HG02885 (cell line): ENCODE data around the gene ARL3.

Experiments
- ATAC-seq: cut with Tn5 transposase; IDR thresholded peaks from one replicate; pipeline ENCODE4 v1.9.1; 2021; ENCODE audit warnings: mild to moderate bottlenecking; ENCODE audit not compliant: unreplicated experiment, poor library complexity

The ARL3 gene

DNA sequence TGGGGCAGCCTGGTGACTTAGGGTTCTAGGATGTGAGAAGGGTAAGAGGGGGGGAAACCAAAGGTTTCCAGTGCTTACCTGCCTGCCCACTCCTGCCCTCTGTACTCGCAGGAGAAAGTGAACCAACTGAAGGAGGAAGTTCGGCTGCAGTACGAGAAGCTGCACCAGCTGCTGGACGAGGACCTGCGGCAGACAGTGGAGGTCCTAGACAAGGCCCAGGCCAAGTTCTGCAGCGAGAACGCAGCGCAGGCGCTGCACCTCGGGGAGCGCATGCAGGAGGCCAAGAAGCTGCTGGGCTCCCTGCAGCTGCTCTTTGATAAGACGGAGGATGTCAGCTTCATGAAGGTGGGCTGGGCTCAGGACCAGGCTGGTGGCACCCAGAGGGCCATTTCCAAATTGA is 59.2 kb downstream of the ARL3 start:
- no peak for ATAC-seq

DNA sequence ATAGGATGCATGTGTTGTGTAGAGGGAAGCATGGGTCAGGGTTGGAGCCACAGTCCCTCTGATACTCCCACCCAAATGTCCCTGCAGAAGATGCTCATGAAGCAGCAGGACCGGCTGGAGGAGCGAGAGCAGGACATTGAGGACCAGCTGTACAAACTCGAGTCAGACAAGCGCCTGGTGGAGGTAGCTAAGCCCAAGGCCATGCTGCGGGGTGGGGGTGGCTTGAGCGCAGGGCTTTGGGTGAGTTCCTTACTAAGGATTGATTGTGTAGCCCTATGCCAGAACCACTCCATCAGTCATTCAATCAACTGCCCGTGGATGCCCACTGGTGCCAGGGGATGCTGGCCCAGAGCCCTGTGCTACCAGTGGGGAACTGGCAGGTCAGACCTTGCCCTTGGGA is 59.6 kb downstream of the ARL3 start:
- no peak for ATAC-seq

DNA sequence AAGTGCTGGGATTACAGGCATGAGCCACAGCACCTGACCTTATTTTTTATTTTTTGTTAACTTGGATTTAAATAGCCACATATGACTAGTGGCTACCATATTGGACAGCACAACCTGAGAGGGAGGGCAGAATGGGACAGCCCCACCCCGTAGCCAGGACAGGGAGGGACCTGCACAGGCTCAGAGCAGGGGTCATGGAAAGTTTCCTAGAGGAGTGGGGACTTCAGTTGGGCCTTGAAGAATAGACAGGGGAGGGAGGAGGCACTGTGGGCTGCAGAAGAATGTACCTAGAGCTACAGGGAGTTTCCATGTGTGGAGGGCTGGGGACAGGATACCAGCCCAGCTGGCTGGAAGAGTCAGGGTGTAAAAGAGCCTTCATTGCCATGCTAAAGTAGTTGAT is 61.1 kb downstream of the ARL3 start:
- ATAC-seq: no peak

DNA sequence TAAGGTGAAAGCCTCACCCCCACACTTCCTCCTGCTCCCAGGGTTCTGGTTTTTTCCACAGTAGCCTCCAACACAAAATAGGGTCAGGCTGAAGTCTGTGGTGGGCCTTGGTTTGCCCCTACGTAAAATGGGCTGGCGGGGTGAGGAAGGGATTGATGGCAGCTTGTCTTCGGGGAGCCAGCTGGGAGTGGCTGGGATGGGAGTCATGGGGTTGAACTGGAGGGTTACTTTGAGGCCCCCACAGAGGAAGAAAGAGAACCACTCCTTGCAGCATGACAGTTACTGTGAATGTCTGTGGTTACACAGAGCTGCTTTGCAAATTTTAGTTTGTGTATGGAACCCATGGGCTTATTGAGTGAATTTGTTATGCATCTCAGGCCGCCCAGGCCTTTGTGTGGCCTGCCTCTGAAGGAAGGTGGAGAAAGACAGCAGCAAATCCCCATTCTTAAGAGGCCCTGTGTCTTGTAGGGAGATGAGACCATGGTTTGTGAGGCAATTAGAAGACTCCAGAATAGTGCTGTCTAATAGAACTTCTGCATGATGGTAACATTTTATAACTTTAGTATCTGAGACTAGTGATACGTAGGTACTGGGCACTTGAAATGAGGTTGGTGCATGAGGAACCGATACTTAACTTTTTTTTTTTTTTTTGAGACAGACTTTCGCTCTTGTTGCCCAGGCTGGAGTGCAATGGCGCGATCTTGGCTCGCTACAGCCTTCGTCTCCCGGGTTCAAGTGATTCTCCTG is 61.9 kb downstream of the ARL3 start:
- peak; percentile 58 for ATAC-seq

DNA sequence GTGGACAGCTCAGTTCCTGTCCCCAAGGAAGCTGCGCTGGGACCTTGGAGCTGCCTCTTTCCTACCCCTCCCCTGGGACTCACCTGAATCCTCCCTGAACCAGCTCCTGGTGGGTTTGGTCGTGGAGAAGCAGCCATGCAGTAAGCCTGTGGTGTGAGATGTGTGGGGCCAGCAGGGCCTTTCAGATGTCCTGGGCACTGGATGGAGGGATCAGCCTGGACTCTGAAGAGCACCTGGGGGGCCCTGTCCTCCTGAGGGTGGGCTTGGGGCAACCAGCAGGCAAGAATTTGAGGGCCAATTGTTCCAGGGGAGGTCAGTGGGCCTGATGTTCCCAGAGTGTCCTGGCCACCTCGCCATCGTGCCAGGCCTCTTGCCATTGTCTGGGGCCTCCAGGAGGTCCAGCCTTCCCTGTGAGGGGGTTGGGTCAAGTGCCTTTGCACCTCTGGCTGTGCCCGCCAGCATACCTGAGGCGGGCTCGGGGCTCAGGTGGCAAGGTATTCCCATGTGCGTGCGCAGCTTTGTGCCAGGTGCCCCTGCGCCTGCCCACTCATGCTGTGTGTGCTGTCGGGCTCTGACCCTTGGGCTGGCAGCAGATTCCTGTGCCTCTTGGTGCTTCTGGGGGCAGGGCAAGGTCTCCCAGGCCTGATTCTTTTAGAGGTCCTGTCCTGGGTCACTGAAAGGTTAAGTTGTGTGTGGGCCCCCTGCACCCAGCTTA is 62.6 kb downstream of the ARL3 start:
- no peak for ATAC-seq

DNA sequence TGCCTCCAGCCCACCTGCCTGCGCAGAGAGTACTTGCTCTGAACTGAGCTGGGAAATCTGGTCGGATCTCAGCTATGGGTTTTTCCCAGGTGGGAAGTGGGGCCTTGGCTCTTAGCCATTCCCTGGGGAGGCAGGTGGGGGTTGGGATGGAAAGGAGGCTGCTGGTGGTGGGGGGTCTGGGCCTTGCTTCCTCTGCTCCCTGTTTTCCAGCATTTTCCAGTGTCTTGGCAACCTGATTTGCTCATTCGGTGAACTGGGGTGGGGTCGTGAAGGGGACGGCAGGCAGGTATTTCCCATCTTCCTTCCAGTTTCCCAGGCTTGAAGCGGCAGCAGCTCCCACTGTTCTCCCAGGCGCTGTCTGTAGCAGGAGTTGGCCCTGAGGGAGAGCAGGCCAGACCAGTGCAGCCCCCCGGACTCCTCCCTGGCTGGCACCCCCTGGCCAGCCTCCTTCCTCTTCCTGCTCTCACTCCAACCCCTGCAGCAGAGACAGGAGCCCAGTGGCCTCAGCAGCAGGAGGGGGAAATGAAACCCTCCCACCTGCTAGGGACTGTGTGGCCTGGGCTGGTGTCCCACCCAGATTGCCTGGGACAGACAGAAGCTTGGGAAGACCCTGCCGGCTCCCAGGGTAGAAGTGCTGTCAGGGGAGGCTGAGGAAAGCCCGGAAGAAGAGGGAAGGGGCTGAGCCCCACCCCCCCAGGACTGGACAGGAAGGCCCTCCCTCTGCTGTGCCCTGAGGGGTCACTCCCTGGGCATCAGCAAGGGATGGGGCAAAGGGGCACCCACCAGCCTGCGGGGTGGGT is 63.3 kb downstream of the ARL3 start:
- no peak for ATAC-seq

GRCh38 chr10:102649797-102650654 is 64.2 kb downstream of the ARL3 start:
- no peak for ATAC-seq

DNA sequence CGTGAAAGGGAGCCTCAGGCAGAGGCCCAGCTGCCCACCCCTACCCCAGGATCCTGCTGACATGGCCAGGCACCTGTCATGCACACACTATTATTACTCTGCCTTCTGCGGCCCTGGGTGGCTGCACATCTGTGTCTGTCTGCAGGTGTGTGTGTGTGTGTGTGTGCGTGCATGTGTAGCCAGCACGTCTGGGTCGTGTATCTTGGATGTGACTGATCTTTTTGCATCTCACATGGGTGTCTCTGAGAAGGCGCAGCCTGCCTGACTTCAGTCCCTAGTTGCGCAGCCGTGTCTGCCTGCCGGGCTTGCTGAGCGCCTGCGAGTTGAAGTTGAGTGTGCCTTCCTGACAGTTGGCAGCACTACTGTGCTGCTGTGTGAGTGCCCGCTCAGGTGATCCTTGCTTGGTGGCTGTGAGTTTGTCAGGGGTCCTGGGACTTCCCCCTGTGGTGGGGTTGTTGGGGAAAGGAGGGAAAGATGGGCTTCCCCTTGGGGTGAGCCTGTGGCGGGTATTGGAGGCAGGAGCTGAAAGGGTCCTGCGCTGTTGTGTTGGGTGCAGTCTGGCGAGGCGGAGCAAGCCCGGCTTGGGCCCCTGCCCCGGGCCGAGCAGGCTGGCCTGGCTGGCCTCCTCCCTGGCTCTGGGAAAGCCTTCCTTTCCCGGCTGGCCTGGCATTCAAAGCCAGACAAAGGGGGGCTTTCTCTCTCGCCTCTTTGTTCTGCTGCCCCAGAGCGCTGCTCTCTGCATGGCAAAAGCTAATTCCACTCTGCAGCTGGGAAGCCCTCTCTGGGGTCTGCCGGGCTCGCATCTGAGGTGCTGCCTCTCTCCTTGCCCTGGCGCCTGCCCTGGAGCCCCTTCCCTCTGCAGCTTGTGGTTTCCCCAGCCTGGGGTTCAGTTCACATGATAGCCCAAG is 65.1 kb downstream of the ARL3 start:
- no peak for ATAC-seq

GRCh38 chr10:102648269-102648888 is 65.8 kb downstream of the ARL3 start:
- no peak for ATAC-seq

- ATAC-seq: no peak
These were observed 66.5 kb downstream of the ARL3 start for GRCh38 chr10:102647443-102648268.

GRCh38 chr10:102646610-102647442 is 67.4 kb downstream of the ARL3 start:
- ATAC-seq: no peak

DNA sequence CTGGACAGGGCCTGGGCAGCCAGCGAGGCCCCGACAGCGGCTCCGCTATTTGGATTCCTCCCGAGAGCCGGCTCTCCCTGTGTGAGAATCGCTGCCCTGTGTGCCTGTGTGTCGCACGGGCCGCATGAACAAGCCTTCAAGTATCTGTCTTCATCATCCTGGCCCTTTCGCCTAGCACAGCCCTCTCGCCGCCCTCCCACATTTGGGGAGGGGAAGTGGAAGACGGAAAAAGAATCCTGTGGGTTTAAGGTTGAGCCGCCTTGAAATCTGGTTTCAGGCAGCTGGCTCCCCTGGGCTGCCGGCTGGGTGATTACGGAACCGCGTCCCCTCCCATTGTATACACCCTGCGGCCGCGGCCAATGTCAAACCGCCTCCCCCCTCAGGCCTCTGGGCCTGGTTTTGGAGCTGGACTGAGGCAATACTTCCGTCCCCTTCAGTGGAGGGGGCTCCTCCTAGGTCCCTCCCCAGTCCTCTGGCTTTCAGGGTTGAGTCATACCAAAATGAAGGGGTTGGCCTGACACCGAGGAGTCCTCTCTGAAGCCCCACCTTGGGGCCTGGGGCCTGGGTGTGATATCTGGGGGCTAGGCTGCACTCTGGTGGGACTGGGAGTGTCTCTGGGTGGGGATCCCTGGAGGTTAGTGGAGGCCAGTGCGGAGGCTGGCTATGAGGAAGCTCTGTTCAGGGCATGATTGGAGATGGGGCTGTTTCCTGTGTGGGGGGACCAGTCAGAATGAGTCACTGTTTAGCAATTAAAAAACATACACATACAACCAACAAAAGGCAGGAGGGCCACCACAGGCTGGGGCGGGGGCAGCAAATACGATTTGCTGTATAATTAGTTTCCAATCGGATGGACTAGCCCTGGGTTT is 68.2 kb downstream of the ARL3 start:
- peak; percentile 39 for ATAC-seq

DNA sequence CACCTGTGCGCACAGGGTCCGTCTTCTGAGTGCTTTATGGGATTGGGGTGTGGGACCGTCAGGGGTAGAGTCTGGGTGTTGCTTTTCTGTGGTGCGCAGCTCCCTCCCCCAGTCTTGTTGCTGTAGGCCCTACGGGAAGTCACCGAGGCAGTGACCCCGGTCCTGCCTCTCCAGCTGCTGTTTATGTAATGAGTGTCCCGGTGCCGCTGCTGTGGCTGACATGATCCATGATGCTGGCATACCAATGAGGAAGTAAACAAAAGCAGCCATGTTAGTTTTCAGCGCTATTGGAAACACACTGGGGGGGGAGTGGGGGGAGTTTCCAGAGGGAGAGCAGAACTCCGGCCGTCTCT is 68.8 kb downstream of the ARL3 start:
- ATAC-seq: no peak

DNA sequence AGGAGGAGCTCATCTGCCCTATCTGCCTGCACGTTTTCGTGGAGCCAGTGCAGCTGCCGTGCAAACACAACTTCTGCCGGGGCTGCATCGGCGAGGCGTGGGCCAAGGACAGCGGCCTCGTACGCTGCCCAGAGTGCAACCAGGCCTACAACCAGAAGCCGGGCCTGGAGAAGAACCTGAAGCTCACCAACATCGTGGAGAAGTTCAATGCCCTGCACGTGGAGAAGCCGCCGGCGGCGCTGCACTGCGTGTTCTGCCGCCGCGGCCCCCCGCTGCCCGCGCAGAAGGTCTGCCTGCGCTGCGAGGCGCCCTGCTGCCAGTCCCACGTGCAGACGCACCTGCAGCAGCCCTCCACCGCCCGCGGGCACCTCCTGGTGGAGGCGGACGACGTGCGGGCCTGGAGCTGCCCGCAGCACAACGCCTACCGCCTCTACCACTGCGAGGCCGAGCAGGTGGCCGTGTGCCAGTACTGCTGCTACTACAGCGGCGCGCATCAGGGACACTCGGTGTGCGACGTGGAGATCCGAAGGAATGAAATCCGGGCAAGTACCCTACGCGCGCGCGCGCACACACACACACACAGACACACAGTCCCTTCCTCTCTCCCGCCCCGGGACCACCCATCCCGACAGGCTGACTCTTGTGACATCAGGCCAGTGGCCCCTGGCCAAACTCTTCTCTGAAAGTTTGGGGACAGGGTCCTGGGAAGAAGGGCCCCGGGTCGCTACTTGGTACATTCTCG is 69.4 kb downstream of the ARL3 start:
- no peak for ATAC-seq

DNA sequence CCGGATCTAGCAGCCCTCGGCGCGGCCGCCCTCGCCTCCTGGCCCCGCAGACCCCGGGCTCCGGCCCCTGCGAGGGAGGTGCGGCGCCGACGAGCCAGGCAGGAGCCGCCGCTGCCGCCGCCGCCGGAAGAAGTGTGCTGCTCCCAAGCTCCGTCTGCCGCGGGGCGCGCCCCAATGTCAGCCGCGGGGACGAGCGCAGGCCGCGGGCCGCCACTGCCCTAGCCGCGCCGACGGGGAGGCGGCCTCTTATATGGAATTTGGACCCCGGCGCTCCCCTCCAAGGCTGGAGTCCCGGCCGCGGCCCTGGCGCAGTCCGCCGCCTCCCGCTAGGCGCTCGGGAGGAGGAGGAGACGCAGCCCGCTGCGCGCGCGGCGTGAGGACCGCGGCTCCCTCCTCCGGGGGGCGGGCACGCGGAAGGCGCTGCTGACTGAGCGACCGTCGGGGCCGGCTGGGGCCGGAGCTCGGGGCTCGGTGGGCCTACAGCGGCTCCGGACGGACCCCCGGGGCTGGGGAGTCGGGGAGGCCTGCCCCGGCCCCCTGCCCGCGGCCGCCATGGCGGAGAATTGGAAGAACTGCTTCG is 70.0 kb downstream of the ARL3 start, which contains the start of gene TRIM8:
Gene TRIM8, plus strand, starts transcription at position 414 of the 580 bp plus-strand sequence. Its CDS starts 139 bp downstream, at position 553.
- peak; percentile 11 for ATAC-seq
